Colon (tissue), 2 donors: ENCODE data around the gene CTXND2.
"Not testable (repeated sequence)": the region's sequence is repeated elsewhere in the genome, so short reads cannot be mapped to it uniquely, and the experiment has no call there.

Experiments
- FAIRE-seq: peaks from 2 replicates; lab custom pipeline; 2012; peaks lifted over from hg19 to GRCh38; lab: Jason Lieb, UNC
- donor health status: control.
- donor health status: control.

CTXND2 gene

GRCh38 chr1:150893336-150893913, 6.5 kb downstream of the CTXND2 start:
- no peak for FAIRE-seq

- FAIRE-seq: no peak
These were observed 8.7 kb downstream of the CTXND2 start for GRCh38 chr1:150895618-150896017.

GRCh38 chr1:150899795-150900194, 12.9 kb downstream of the CTXND2 start:
- not testable (repeated sequence) for FAIRE-seq

GRCh38 chr1:150902346-150902745, 15.4 kb downstream of the CTXND2 start:
- no peak for FAIRE-seq

- FAIRE-seq: no peak
These were observed 15.8 kb downstream of the CTXND2 start for GRCh38 chr1:150902751-150903150.

- FAIRE-seq: no peak
These were observed 18.4 kb downstream of the CTXND2 start for GRCh38 chr1:150905301-150905700.

GRCh38 chr1:150906329-150906728, 19.4 kb downstream of the CTXND2 start:
- no peak for FAIRE-seq

DNA sequence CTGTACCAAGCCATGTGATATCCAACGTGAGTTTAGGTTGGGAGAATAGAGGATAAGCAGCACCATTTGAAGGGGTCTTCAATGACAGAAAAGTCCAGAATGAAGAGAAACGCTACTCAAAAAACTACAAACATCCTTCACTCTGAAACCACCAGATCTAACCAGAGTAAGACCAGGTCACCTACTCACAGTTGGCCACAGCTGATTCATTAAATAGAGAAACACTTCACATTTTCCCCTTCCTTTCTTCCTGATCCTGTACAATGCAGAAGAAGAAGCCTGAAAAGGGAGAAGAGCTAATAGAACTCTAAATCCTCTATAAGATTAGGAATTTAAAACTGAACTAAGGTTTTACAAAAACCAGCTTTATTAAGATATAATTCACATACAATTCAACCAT, 19.9 kb downstream of the CTXND2 start:
- FAIRE-seq: no peak

DNA sequence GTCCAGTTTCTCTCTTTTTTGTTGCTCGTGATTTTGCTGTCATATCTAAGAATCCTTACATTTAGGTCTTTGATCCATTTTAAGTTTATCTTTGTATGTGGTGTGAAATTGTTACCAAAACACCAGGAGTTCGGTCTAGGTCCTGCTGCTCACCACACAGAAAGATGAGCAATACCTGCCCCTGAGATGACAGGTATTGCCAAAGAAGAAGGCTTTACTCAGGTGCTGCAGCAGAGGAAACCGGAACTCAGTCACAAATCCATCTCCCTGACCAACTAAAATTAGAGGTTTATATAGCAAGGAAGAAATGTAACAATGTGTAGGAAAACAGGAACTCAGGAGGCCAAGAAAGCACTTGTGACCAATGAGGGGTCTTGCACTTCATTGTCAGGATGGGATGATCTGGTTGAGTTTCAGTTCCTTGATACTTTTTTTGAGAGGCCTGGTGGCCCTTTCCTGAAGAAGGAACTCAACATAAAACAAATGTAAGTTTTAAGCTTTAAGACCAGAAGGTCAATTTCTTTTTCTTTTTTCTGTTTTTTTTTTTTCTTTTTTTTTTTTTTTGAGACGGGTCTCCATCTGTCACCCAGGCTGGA, 22.7 kb downstream of the CTXND2 start:
- FAIRE-seq: no peak

- FAIRE-seq: no peak
These were observed 25.7 kb downstream of the CTXND2 start for GRCh38 chr1:150912623-150913022.

DNA sequence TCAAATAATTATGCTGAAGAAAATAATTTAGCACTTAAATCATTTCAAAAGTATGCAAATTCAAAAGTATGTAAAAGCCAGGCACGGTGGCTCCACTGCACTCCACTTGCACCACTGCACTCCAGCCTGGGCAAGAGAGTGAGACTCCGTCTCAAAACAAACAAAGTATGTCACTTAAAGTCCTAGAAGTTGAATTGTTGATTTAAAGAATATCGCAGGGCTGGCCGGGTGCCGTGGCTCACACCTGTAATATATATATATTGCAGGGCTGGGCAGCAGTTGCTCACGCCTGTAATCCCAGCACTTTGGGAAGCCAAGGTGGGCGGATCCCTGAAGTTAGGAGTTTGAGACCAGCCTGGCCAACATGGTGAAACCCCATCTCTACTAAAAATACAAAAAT, 30.5 kb downstream of the CTXND2 start:
- FAIRE-seq: no peak

DNA sequence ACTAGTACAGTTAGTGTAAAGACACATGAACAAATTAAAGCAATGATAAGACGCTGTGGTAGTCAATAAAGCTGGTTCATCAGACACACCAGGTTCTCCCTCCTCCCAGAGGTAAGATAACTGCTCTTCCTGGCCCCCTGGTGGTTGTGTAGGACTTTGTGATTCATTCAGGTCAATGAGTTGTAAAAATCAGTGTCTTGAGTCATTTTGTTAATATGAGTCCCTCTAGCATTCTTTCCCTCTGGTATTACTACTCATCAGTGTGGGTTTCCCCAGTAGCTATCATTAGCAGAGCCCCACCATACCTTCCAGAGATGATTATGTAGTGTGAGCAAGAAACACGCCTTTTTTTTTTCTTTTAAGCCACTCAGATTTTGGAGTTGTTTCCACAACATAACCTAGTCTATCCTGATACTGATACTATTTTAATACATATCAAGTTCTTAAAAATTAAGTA, 35.6 kb downstream of the CTXND2 start:
- FAIRE-seq: no peak

GRCh38 chr1:150925080-150925479, 38.1 kb downstream of the CTXND2 start:
- FAIRE-seq: no peak

GRCh38 chr1:150926097-150926741, 39.3 kb downstream of the CTXND2 start, which contains the start of gene SETDB1:
Gene SETDB1 (plus strand): TSS chr1:150926363. CDS start chr1:150927715, 1,352 bp downstream.
- no peak for FAIRE-seq

DNA sequence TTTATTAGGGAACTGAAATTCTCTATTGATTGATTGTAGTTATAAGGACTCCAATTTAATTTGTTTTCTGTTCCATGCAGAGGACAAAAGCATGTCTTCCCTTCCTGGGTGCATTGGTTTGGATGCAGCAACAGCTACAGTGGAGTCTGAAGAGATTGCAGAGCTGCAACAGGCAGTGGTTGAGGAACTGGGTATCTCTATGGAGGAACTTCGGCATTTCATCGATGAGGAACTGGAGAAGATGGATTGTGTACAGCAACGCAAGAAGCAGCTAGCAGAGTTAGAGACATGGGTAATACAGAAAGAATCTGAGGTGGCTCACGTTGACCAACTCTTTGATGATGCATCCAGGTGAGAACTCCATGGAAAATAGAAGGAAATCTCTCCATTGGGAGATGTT, 40.7 kb downstream of the CTXND2 start:
- no peak for FAIRE-seq

GRCh38 chr1:150928286-150928685, 41.4 kb downstream of the CTXND2 start:
- FAIRE-seq: no peak

GRCh38 chr1:150928775-150929174, 41.8 kb downstream of the CTXND2 start:
- not testable (repeated sequence) for FAIRE-seq

DNA sequence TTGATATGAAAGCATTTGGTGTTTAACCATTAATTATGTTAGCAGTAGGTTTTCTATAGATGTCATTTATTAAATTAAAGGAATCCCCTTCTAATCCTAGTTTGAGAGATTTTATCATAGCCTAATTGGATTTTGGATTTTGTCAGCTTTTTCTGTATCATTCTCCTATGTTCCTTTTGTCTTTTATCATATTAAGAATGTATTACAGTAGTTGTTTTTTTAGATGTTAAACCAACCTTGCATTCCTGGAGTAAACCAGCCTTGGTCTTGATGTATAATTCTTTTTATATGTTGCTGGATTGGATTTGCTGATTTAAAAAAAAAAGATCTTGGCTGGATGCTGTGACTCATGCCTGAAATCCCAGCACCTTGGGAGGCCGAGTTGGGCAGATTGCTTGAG, 44.8 kb downstream of the CTXND2 start:
- FAIRE-seq: no peak

GRCh38 chr1:150944856-150945255, 57.9 kb downstream of the CTXND2 start:
- FAIRE-seq: no peak

- FAIRE-seq: no peak
These were observed 67.8 kb downstream of the CTXND2 start for GRCh38 chr1:150954708-150955107.

- FAIRE-seq: no peak
These were observed 68.3 kb downstream of the CTXND2 start for GRCh38 chr1:150955280-150955679.

DNA sequence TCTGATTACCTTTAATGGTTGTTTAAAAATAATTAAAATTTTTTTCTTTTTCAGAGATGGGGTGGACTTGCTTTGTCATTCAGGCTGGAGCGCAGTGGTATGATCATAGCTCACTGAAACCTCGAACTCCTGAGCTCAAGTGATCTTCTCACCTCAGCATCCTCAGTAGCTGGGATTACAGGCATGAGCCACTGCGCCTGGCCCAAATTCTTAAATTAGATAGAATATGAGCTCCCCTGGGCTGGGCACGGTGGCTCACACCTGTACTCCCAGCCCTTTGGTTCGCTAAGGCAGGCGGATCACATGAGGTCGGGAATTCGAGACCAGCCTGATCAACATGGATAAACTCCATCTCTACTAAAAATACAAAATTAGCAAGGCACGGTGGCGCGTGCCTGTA, 70.7 kb downstream of the CTXND2 start:
- no peak for FAIRE-seq

- FAIRE-seq: no peak
These were observed 73.7 kb downstream of the CTXND2 start for GRCh38 chr1:150960646-150961045.

GRCh38 chr1:150961756-150962155, 74.8 kb downstream of the CTXND2 start:
- FAIRE-seq: no peak
